Activated CD4-positive, alpha-beta T cell treated with anti-CD3 and anti-CD28 coated beads, Interleukin-2, amount 50 U/mL, for 16 hours (primary cell): ENCODE results near the gene NLGN2.
A peak's percentile ranks its signal among the peaks of the same experiment; 100 is the strongest.

ENCODE experiments used
- DNase-seq: peaks from one replicate; pipeline ENCODE4 v3.0.0-alpha.2; 2020

NLGN2 gene

GRCh38 chr17:7414837-7415236 lies 7.2 kb downstream of the NLGN2 start:
- no peak for DNase-seq

DNA sequence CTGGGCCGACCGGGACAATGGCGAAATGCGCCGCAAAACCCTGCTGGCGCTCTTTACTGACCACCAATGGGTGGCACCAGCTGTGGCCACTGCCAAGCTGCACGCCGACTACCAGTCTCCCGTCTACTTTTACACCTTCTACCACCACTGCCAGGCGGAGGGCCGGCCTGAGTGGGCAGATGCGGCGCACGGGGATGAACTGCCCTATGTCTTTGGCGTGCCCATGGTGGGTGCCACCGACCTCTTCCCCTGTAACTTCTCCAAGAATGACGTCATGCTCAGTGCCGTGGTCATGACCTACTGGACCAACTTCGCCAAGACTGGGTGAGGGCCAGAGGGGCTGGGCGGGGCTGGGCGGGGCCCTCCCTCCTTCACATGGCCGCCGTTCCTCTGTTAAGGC lies 8.1 kb downstream of the NLGN2 start:
- DNase-seq = no peak

GRCh38 chr17:7416323-7416722 lies 8.7 kb downstream of the NLGN2 start:
- DNase-seq = no peak

- DNase-seq = no peak
Measured at GRCh38 chr17:7417056-7417655, 9.5 kb downstream of the NLGN2 start.

DNA sequence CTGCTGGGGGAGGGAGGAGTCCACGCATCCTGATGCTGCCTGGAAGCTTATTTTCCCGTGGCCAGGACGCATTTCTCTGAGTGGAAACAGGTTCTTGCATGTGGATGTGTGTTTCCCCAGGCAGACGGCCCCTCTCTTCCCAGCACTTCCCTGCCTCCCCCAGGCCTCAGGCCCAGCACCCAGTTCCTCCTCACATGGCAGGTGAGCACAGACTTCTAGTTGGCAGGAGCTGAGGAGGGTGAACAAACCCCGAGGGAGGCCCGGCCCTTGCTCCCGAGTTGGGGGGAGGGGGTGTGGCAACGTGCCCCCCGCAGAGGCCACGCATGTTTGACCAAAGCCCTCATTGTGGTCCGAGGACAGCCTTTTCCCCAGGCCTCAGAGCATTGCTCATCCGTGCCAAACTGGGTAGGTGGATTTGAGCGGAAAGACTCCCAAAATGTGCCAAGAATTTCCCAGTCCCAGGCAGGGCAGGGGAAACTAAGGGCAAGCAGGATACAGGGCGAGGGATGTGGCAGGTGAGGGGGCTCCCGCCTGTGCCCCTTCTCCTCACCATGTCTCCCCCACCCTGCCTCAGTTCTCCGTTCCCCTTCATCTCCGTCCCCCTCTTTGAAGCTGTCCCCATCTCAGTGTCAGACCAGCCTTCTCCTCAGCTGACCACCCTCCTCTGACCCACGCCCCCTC lies 11.0 kb downstream of the NLGN2 start:
- DNase-seq = no peak

- DNase-seq = no peak
Measured at GRCh38 chr17:7419819-7420610, 12.4 kb downstream of the NLGN2 start, which contains the start of gene SPEM1. TSS of gene SPEM1 (plus strand) at chr17:7420324. CDS start at chr17:7420385, 61 bp downstream.

GRCh38 chr17:7421186-7421585 lies 13.5 kb downstream of the NLGN2 start:
- DNase-seq = no peak

- no peak for DNase-seq
Measured at GRCh38 chr17:7423679-7424078, 16.0 kb downstream of the NLGN2 start.

- no peak for DNase-seq
Measured at GRCh38 chr17:7425316-7425715, 17.7 kb downstream of the NLGN2 start, which contains the start of gene SPEM2. TSS of gene SPEM2 (plus strand) at chr17:7425616. CDS start at chr17:7425689, 73 bp downstream.

GRCh38 chr17:7425756-7426155 lies 18.1 kb downstream of the NLGN2 start:
- no peak for DNase-seq

GRCh38 chr17:7426203-7426863 lies 18.7 kb downstream of the NLGN2 start:
- no peak for DNase-seq

DNA sequence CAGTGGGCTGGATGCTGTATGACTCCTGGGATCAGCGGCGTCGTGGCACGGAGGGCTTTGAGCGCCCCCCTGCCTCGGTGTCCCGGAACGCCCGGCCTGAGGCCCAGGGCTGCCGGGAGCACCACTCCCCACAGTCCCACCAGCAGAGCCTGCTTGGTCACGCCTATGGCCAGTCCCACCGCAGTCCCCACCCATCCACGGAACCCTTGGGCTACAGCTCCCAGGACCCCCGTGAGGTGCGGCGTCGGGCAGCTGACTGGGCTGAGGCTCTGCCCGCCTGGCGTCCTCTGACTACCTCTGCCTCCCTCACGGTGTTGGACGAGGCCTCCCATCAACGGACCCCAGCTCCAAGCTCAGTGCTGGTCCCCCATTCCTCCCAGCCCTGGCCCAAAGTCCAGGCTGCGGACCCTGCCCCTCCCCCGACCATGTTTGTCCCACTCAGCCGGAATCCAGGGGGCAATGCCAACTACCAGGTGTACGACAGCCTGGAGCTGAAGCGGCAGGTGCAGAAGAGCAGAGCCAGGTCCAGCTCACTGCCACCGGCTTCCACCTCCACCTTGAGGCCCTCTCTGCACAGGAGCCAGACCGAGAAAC lies 19.3 kb downstream of the NLGN2 start:
- DNase-seq = no peak

DNA sequence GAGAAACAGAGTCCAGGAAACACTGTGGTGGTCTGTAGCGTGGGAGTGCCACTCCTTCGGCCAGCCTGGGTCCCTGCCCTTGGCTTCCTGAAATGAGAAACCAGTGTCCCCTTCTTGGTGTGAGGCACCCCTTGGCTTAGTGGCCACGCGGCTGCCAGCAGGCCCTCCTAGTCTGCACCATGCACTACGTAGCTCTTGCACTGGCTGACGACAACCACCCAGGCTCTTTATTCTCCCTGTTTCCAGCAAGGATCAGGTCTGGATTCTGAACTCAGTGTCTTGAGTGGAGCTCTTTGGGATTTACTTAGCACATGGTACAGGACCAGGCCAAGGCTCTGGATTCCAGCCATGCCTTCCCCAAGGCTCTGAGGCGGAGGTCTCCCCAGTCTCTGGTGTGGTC lies 19.9 kb downstream of the NLGN2 start:
- no peak for DNase-seq

DNA sequence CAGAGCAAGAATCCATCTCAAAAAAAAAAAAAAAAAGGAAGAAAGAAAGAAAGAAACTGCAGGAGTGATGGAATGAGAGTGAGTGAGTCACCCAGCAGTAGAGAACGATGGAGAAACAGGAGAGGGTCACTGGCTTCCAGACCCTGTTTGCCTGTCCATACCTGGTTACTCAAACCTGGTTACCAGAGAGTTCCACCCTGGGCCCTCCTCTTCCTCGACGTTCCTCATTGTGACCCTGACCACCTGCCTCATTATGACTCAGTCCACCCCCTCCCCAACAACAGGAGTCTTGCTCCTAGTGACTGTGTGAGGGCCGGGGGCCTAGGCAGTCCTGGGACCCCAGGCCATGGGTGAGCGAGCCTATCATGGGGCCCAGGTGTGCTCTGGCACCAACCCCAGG lies 20.9 kb downstream of the NLGN2 start, which contains the start of gene SPEM3:
SPEM3 (plus strand) TSS at position 301 of the 400 bp plus-strand sequence; CDS start at position 347, 46 bp downstream.
- no peak for DNase-seq

- DNase-seq = no peak
Measured at GRCh38 chr17:7429722-7430121, 22.1 kb downstream of the NLGN2 start.

GRCh38 chr17:7431231-7431630 lies 23.6 kb downstream of the NLGN2 start:
- DNase-seq = no peak

DNA sequence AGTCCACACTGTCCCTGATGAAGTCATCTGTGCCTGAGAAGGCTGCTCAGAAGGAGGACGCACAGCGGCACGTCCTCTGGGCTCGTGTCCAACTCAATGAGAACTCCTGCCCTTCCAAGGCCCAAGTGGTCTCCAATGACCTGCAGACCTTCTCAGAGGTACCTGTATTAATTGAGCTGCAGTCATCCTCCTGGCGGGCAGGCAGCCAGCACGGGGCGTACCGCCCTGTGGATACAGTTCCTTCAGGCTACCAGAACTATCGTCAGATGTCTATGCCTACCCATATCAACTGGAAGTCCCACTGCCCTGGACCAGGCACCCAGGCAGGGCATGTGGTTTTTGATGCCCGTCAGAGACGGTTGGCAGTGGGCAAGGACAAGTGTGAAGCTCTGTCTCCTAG lies 24.7 kb downstream of the NLGN2 start:
- DNase-seq = no peak

GRCh38 chr17:7435676-7436555 lies 28.3 kb downstream of the NLGN2 start:
- peak; percentile 65 for DNase-seq

DNA sequence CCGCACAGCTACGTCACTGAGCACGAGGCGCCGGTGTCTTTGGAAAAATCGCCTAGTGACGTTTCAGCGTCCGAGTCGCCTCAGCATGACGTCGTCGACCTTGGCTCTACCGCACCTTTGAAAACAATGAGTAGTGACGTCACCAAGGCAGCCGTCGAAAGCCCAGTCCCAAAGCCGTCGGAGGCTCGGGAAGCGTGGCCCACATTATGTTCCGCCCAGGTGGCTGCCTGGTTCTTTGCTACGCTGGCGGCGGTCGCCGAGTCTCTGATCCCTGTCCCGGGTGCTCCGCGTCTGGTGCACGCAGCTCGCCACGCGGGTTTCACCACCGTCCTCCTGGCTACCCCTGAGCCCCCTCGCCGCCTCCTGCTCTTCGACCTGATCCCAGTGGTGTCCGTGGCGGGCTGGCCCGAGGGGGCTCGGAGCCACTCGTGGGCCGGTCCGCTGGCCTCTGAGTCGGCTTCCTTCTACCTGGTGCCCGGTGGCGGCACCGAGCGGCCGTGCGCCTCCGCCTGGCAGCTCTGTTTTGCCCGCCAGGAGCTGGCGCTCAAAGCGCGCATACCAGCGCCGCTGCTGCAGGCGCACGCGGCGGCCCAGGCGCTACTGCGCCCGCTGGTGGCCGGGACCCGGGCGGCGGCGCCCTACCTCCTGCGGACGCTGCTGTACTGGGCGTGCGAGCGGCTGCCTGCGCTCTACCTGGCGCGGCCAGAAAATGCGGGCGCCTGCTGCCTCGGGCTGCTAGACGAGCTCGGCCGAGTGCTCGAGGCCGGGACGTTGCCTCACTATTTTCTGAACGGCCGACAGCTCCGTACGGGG lies 29.1 kb downstream of the NLGN2 start:
- peak; percentile 88 for DNase-seq

GRCh38 chr17:7437369-7437863 lies 29.8 kb downstream of the NLGN2 start:
- DNase-seq = no peak
